ENCODE measurements around the gene LEPR. TPM values are rescaled to one million over a fixed set of nuclear protein-coding genes. Genes with fewer than 3 reads are reported as not detected.
"Not testable (repeated sequence)": the region's sequence is repeated elsewhere in the genome, so short reads cannot be mapped to it uniquely, and the experiment has no call there.

Gene LEPR
- polyA plus RNA-seq, 4 donors: 9.1 to 13.0 (median 11.9) TPM

DNA sequence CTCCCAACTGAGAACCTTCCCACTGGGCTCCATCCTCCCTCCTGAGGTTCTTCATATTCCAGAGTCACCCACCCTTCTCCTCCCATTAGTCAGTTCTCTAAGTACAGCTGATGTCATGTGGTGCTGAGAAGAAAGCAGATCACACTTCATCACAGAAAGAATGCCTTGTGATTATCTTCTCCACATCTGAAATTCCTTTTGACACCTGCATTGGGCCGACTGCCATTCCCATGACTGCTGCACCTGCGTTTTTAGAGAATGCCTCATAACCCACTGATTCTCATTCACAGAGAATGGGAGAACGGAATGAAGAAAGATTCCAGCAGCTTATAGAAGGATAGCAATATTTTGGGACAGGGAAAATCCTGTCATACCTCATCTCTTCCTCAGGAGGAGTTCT lies 14.3 kb downstream of the LEPR start:
- DNase-seq (ENCODE audit: low read depth in 4 of 4, low spot score in 3 of 4): no peak

DNA sequence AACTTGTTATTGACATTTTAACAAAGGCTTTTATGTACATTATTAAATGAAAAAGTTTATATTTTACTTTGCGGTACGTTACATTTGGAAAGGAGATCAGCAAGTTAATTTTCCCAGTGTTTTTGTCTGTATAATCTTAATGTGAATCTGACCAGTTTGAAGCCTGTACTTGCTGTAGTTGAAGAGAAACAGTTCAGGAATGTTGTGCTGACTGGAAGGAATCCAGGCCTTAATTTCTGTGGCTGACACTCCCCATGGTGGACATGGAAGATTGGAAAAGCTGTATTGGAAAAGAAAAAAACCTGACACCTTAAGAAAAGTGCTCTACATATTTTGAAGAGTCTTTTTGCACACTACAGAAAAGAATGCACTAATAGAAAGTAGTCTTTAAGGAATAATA lies 15.5 kb downstream of the LEPR start:
- DNase-seq (ENCODE audit: low read depth in 4 of 4, low spot score in 3 of 4): no peak

DNA sequence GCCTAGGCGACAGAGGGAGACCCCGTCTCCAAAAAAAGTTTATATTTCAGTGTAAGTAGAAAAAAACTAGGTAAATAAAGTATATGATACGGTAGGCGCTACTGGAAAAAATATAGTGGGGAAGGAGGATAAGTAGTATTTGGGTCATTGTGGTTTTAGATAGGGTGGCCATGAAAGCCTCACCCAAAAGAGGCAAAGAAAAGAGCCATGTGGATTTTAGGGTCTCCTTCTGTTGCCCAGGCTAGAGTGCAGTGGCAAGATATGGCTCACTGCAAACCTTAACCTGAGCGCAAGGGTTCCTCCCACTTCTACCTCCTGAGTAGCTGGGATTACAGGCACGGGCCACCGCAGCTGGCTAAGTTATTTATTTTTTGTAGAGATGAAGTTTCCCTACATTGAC lies 17.1 kb downstream of the LEPR start:
- DNase-seq (ENCODE audit: low read depth in 4 of 4, low spot score in 3 of 4): no peak

DNA sequence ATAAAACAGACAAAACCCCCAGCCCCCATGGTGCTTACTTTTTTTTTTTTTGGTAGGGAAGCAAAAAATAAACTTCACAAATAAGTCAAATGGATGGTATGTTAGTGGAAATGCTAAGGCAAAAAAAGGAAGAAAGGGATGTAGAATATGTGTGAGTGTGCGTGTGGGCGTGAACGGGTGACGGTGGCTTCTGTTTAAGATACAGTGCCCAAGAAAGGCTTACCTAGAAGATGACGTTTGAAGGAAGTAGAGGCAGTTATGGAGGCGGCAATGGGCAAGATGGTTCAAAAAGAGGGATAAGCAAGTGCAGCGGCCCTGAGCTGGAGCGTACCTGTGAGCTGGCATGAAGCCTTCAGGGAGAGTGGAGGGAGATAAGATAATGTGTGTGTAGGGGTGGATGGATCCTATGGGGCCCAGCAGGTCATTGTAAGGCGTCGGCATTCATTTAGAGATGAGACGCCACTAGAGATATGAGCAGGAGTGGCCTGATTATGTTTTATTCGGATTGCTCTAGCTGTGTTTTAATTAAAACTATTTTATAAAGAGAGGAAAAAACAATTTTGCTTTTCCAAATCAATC lies 19.9 kb downstream of the LEPR start:
- DNase-seq (ENCODE audit: low read depth in 4 of 4, low spot score in 3 of 4): no peak

DNA sequence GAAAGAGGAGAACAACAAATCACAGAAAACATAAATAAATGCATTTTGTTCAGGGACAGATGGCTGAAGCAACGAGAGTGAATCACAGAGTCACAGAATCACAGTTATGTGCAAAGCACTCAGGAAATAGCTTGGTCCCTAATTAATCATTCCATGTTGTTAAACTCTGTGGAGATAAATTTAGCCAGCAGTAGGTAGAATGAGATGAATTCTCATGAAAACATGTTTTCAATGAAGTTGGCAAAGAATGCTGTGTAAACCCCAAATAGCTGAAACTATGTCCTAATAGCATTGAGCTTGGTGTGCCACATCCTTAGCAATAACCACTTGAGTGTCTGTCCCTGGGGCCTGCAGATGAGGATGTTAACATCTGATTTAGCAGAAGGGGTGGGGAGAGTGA lies 20.4 kb downstream of the LEPR start:
- no peak for DNase-seq (ENCODE audit: low read depth in 4 of 4, low spot score in 3 of 4)

DNA sequence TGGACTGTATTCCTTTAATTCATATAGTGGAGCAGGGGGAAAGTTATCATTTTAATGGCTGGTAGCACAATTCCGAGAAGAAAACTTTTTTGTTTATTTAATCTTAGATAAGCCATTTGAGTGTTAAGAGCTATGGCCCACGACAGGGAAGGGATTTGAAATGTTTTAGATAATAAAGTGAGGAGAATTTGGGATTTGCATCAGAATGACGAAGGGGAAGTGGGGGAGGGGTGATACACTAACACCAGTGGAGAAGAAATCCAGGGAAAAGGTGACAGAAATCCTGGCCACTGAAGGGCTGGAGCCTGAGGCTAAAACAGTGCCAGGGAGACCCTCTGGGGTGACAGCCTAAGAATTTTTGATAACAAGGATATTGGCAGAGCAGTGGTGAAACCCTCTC lies 21.0 kb downstream of the LEPR start:
- DNase-seq (ENCODE audit: low read depth in 4 of 4, low spot score in 3 of 4): no peak

DNA sequence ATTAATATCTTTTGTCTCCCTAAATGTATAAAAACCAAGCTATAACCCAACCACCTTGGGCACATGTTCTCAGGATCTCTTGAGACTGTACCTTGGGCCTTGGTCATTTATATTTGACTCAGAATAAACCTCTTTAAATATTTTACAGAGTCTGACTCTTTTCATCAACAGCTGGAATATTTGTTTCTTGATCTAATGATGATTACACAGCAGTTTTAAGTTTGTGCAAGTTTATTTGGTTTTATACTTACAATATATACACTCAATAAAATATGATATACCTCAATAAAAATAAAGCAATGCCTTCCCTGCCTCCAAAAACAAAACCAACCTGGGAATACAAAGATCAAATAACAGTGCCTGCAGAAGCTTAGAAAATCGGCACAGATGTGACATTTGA lies 22.0 kb downstream of the LEPR start:
- no peak for DNase-seq (ENCODE audit: low read depth in 4 of 4, low spot score in 3 of 4)

DNA sequence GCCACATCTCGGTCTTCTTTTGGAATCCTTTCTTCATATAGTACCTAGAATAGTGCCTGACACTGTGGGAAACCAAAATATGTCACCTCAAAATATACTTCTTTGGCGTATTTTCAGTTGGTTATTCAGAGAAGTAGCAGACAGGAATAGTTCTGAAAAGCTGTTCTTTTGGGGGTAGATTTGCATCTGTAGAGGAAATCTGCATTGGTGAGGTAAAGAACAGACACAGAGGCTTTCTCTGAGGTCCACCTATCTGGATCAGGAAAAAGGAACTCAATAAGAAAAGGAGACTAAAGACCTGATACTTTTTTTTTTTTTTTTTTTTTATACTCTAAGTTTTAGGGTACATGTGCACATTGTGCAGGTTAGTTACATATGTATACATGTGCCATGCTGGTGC lies 23.2 kb downstream of the LEPR start:
- no peak for DNase-seq (ENCODE audit: low read depth in 4 of 4, low spot score in 3 of 4)

DNA sequence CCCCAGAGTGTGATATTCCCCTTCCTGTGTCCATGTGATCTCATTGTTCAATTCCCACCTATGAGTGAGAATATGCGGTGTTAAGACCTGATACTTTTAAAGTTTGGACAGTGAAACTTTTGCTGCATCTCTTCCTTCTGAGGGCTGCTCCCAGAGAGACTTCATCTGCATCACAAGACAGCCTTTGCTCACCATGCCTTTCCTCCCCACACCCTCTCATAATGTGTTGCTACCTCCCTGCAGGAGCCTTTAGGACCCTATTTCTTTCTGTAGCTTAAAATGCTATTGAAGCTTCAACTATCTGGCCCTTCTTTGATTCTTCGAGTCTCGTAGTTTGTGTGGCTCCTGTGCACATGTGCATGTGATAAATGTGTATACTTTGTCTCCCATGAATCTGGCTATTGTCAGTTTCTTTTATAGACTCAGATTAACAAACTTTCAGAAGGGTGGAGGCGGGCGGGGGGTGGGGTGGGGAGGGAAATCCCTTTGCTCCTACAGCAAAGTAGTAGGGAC lies 23.7 kb downstream of the LEPR start:
- no peak for DNase-seq (ENCODE audit: low read depth in 4 of 4, low spot score in 3 of 4)

DNA sequence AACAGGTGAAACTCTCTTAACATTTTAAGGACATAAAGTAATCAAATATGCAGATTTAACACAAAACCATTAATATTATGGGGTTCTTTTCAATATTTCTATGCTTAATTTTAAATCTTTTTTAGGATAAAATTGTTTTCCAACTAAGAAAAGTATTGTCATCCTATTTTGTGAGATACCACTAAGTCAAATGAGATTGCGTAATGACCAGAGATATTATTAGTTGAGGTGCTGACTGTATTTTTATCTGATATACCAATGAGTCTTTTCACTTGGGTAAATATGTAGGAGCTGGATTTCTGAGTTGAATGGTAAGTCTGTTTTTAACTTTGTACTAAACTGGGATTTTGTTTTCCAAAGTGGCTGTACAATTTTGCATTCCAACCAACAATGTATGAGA lies 25.4 kb downstream of the LEPR start:
- DNase-seq (ENCODE audit: low read depth in 4 of 4, low spot score in 3 of 4): no peak

DNA sequence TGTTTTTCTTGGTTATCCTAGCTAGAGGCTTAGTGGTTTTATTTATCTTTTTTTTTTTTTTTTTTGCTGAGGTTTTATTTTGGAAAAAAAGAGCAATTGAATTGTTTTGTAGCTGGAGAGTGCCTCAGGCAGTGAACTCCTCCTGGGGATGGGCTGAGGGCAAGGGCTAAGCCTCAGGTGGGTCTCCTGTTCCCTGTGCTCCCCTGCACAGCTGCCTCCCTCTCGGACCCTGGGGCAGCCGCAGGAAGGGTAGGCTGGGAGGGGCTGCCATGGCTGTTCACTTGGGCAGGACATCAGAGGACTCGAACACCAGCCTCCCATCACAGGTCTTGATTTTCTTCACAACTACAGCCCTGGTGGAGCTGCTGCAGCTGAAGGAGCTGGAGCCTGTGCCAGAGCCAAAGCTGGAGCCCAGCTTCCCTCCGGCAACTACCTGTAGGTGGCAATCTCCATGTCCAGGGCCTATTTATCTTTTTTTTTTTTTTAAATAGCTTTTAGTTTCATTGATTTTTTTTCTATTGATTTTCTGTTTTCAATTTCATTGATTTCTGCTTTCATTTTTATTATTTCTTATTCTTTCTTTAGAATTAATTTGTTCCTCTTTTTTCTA lies 28.9 kb downstream of the LEPR start:
- no peak for DNase-seq (ENCODE audit: low read depth in 4 of 4, low spot score in 3 of 4)

DNA sequence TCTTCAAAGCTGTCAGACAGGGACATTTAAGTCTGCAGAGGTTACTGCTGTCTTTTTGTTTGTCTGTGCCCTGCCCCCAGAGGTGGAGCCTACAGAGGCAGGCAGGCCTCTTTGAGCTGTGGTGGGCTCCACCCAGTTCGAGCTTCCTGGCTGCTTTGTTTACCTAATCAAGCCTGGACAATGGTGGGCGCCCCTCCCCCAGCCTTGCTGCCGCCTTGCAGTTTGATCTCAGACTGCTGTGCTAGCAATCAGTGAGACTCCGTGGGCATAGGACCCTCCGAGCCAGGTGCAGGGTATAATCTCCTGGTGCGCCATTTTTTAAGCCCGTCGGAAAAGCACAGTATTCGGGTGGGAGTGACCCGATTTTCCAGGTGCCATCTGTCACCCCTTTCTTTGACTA lies 35.2 kb downstream of the LEPR start:
- DNase-seq (ENCODE audit: low read depth in 4 of 4, low spot score in 3 of 4): not testable (repeated sequence)

DNA sequence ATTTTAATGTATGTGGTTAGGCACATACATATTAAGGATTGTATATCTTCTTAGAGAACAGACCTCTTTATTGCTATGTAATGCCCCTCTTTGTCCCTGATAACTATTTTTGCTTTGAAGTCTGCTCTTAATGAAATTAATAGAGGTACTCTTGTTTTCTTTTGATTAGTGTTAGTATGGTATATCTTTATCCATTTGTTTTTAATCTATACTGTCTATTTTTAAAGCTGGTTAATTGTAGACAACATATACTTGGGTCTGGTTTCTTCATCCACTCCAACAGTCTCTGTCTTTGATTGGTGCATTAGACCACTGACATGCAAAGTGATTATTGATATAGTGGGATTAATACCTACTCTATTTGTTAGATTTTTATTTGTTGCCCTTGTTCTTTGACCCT lies 36.0 kb downstream of the LEPR start:
- no peak for DNase-seq (ENCODE audit: low read depth in 4 of 4, low spot score in 3 of 4)

DNA sequence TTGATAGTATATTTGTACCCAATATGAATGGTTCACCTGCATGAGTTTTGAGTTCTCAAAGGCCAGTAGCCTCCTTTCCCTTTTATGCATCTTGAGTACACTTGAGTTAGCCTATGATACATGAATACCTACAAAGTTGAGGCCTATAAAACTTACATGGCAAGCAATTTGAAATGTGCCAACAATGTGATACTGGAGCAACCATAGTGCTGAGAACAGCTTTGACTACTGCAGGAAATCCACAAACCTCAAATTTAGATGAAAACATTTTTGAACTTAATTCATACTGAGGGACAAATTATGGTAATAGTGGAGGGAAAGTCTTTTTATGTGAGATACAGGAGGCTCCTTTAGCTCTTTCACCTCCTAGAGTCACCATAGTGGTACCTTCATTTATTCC lies 37.4 kb downstream of the LEPR start:
- DNase-seq (ENCODE audit: low read depth in 4 of 4, low spot score in 3 of 4): no peak

DNA sequence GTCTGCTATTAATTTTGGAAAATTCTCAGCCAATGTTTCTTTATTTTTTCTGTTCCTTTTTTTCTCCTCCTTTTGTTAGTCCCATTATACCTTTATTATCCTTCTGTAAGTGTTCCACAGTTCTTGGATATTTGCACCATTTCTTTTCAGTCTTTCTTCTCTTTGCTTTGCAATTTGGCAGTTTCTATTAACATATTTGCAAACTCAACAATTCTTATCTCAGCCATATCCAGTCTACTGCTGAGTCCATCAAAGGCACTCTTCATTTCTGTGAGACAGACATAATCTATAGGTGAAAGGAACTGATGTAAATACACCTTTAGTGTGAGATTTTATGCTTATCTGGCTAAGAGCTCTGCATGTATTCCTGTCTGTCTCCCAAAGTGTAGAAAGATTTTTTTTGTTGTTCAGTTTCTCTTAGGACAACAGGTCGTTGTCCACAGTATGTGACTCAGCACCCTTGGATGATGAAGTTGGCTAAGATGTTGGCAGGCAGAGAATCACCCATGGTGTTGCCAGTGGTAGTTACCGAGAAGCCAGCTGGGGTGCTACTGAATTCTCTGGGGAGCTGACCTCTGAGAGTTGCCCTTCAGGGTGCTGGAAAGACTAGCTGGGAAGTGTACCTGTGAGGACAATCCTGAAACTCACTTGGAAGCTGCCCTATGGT lies 38.4 kb downstream of the LEPR start:
- no peak for DNase-seq (ENCODE audit: low read depth in 4 of 4, low spot score in 3 of 4)

DNA sequence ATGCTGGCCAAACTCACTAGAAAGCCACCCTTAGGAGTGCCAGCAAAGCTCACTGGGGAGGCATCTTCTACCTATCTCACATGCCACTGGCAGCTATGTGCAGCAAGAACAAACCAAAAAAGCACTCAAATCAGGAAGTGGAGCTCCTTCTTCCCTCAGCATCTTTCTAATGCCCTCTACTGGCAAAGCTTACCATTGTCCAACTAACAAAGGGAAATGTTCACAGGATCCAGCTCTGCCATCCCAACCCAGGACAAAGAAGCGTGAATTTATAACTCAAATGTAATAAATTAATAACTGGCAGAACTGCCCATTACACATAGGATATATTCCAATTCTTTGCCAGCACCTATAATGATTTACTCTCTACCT lies 38.9 kb downstream of the LEPR start:
- DNase-seq (ENCODE audit: low read depth in 4 of 4, low spot score in 3 of 4): no peak

DNA sequence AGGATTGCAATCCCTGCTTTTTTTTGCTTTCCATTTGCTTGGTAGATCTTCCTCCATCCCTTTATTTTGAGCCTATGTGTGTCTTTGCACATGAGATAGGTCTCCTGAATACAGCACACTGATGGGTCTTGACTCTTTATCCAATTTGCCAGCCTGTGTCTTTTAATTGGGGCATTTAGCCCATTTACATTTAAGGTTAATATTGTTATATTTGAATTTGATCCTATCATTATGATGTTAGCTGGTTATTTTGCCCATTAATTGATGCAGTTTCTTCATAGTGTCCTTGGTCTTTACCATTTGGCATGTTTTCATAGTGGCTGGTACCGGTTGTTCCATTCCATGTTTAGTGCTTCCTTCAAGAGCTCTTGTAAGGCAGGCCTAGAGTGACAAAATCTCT lies 45.4 kb downstream of the LEPR start:
- not testable (repeated sequence) for DNase-seq (ENCODE audit: low read depth in 4 of 4, low spot score in 3 of 4)

DNA sequence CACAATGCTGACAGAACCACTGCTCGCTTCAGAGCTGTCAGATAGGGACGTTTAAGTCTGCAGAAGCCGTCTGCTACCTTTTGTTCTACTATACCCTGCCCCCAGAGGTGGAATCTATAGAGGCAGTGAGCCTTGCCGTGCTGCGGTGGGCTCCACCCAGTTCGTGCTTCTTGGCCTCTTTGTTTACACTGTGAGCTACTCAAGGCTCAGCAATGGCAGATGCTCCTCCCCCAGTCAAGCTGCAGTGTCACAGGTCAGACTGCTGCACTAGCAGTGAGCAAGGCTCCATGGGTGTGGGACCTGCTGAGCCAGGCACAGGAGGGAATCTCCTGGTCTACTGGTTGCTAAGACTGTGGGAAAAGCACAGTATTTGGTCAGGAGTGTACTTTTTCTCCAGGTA lies 47.1 kb downstream of the LEPR start:
- DNase-seq (ENCODE audit: low read depth in 4 of 4, low spot score in 3 of 4): no peak

DNA sequence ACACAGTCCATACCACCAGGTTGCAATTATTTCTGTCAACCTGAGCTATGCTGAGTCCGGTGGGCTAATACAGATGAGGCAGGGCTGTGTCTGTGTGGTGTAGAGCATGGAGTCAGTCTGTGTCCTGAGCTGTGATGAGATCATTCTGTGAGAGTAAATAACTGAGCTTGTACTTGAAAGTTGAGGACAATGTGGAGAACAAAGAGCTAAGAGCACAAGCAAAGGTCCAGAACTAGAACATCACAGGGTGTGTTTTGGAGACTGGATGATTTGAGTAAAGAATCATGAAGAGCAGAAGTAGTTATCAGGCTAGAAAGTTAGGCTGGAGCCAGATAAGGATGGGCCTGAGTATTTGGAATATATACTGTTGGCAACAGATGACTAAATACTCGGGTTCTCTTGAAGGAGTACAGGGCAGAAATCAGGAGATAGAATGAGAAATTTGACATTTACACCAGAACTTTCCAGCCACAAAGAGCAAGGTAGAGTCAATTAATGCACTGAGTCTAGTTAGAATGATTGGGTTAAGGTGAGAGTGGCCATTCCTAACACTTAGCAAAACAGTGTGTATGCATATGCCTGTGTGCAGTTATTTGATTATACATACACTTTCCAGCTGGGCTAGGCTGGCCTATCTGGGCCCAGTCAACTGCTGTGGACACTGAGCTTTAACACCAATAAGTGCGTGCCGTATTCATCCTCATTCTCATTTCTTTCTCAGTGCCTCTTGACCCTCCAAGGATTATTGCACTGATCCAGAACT lies 48.8 kb downstream of the LEPR start:
- no peak for DNase-seq (ENCODE audit: low read depth in 4 of 4, low spot score in 3 of 4)

DNA sequence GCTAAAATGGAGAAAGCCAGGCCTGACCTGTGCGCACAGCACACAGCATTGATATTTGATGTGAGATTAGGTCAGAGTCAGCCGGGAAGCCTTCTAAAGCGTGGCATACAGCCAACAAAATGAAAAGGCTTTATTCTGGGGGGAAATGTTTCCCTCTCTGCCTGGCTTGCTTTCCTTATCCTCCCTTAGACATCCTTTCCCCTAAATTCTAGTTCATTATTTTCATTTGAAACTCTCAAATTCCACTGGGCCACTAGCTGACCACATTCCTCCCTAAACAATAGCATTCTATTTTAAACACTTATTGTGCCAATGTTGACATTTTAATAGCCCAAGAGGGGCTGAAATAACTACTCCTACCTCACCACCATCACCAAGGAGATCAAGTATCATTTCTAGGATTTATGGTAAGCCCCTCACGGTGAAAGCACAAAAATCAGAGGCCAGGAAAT lies 49.4 kb downstream of the LEPR start:
- DNase-seq (ENCODE audit: low read depth in 4 of 4, low spot score in 3 of 4): no peak
